SK-MEL-5 (cell line): ENCODE results near the gene SPEM3. TPM values are rescaled to one million over a fixed set of nuclear protein-coding genes. Genes with fewer than 3 reads are reported as not detected.

Experiments used
- DNase-seq: peaks from one replicate; pipeline ENCODE4 v3.0.0-alpha.2; 2016; ENCODE audit warnings: low read depth, low spot score
- in situ Hi-C: cut with HindIII; loops from 2 replicates; pipeline ENCODE4 v1.10.0; 2016; ENCODE audit warnings: low sequenced_read_pairs, high pct_unique_total_duplicates, low pct_unique_long_range_greater_than_20kb
- polyA plus RNA-seq, 2 experiments: library from polyadenylated mRNA; depleted of rRNA; stranded (reverse); fragments of >200 nt; gene quantifications; 2 replicates each; pipeline ENCODE4 v1.2.3, GENCODE V29; 2015
- total RNA-seq: library from RNA; depleted of rRNA; stranded (reverse); fragments of >200 nt; shearing (Covaris generic); gene quantifications from 2 replicates; pipeline ENCODE4 v1.2.3, GENCODE V29; 2014; rRNA removed

SPEM3 gene
- total RNA-seq: not detected in 2 replicates
- polyA plus RNA-seq (2015; cell fraction: cytosol; rRNA removed): not detected in 2 replicates
- not detected in 2 replicates for polyA plus RNA-seq (2015; cell fraction: nucleus; rRNA removed)

- DNase-seq: no peak
- in situ Hi-C loops: no loop called here
Measured at GRCh38 chr17:7428557-7428956, at the start of gene SPEM3. TSS of gene SPEM3 (plus strand) at chr17:7428857. CDS start at chr17:7428903, 46 bp downstream.

GRCh38 chr17:7379134-7379533 is 49.5 kb upstream of the SPEM3 start:
- in situ Hi-C loops: no loop called here
- DNase-seq: no peak

GRCh38 chr17:7380321-7380720 is 48.3 kb upstream of the SPEM3 start:
- in situ Hi-C loops: no loop called here
- DNase-seq: no peak

- DNase-seq: no peak
- in situ Hi-C loops: no loop called here
Measured at GRCh38 chr17:7380855-7381683, 47.6 kb upstream of the SPEM3 start, which contains the start of gene TNK1. TSS of gene TNK1 (plus strand) at chr17:7381089. CDS start at chr17:7382927, 1,838 bp downstream.

DNA sequence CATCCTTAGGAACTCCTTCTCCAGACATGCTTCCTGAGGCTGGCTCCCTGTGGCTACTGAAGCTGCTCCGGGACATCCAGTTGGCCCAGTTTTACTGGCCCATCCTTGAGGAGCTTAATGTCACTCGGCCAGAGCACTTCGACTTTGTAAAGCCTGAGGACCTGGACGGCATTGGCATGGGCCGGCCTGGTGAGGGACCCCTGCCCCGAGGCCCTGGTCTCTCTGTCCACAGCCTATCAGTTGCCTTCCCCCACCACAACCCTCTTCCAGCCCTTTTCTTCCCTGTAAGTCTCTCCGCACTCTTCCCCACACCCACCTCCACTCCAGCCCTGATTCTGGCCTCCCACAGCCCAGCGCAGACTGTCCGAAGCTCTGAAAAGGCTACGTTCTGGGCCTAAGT is 45.8 kb upstream of the SPEM3 start:
- DNase-seq: no peak
- in situ Hi-C loops: no loop called here

- no peak for DNase-seq
- in situ Hi-C loops: no loop called here
Measured at GRCh38 chr17:7383371-7383741, 45.3 kb upstream of the SPEM3 start.

DNA sequence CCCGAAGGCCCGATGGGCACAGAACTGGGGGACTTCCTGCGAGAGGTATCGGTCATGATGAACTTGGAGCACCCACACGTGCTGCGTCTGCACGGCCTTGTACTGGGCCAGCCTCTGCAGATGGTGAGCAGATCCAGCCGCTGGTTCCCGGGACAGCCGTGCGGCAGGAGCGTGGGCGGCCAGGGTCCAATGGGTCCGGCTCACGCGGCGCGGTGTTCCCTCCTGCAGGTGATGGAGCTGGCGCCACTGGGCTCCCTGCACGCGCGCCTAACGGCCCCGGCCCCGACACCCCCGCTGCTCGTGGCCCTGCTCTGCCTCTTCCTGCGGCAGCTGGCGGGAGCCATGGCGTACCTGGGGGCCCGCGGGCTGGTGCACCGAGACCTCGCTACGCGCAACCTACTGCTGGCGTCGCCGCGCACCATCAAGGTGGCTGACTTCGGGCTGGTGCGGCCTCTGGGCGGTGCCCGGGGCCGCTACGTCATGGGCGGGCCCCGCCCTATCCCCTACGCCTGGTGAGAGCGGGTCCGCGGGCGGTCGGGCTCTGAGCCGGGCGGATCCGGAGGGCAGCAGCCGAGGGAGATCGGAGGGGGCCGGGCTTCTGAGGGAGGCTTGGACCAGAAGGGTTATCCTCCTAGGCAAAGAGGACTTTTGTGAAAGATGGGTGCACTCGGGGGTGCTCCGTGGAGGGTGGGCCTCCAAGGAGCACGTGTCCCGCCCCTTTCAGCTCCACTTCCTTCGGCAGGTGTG is 44.7 kb upstream of the SPEM3 start:
- in situ Hi-C loops: no loop called here
- DNase-seq: no peak

- DNase-seq: no peak
- in situ Hi-C loops: no loop called here
Measured at GRCh38 chr17:7384489-7385081, 44.1 kb upstream of the SPEM3 start.

GRCh38 chr17:7388856-7389255 is 39.8 kb upstream of the SPEM3 start:
- in situ Hi-C loops: no loop called here

DNA sequence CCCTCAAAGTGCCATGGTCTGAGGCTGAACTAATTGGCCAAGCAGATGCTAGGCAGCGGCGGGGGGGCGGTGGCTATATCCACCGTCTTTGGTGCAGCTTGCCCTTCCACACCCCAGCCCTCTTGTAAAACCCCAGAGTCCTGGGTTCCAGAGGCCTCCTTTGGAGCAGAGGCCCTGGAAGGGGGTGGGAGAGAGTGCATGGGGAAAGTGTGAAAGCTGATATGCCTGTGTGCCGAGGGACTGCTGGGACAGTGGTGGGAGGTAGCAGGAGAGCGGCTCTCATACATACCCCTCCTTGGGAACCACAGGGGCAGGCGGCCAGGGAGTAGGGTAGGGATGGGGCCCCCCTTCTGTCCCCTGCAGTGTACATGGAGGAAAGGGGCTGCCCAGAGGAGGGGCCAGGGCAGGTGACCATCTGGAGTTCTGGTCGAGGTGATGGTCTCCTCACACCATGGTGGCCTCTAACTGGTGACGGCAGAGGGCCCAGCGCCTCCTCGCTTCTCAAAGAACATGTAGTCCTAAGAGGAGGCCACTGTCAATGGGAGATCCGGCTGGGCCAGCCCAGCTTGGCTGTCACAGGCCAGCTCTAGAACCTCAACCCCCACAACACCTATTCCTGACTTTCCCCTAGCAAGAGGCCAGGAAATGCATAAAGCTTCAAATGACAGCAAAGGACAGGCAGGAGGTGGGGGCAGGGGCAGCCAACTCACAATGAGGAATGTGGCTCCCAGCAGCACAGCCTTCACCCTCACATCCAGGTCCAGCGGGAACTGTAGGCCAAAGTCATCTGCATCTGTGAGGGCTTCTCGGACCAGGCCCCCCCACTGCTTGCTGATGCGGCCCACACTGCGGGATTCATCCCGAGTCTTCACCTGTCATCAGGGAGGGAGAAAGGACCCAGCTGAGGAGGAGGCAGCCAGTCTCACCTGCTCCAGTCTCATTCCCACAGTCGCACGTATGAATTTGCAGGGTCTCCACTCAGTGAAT is 38.4 kb upstream of the SPEM3 start:
- in situ Hi-C loops: no loop called here
- DNase-seq: no peak

More at GRCh38 chr17:7388856-7389255, 39.8 kb upstream of the SPEM3 start:
- no peak for DNase-seq

- no peak for DNase-seq
- in situ Hi-C loops: no loop called here
Measured at GRCh38 chr17:7391307-7391706, 37.4 kb upstream of the SPEM3 start.

DNA sequence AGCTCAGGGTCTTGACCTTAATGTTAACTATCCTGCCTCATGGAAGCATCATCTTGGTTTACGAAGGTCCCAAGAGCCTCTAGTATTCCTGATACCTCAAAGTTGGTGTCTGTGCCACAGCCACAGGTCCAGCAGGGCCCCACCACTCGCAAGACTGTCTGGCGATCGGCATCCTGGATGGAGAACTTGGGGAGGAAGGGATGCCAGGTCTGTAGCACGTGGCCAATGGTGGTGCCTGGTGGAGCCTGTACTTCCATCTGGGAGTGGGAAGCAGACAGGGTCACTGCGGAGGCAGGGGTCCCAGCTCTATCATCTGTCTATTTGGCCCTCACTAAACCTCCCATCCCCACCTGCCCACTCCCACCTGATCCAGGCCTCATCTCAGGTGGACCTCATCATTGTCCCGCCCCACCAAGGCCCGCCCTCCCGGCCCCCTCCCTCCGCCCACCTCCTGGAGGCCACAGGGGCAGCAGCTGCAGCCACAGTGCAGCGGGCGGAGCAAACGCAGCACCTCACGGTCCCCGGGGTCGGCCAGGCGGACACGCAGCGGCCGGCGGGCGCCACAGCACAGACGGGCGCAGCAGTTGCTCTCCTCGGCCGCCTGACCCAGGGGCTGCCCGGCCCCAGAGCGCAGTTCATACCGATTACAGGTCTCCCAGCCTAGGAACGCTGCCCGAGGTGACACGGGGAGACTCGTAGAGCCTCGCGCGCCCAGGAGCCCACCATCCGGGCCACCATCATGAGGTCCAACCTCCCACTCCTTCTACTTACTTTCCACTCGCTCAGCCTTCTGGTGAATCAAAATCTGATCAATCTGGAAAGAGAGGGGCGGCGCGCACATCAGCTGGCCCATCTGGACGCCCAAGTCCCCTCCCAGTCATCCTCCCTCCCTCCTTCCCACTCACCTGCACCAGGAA is 35.7 kb upstream of the SPEM3 start:
- no peak for DNase-seq
- in situ Hi-C loops: no loop called here

- peak; percentile 10 for DNase-seq
- in situ Hi-C loops: no loop called here
Measured at GRCh38 chr17:7393613-7394451, 34.8 kb upstream of the SPEM3 start.

DNA sequence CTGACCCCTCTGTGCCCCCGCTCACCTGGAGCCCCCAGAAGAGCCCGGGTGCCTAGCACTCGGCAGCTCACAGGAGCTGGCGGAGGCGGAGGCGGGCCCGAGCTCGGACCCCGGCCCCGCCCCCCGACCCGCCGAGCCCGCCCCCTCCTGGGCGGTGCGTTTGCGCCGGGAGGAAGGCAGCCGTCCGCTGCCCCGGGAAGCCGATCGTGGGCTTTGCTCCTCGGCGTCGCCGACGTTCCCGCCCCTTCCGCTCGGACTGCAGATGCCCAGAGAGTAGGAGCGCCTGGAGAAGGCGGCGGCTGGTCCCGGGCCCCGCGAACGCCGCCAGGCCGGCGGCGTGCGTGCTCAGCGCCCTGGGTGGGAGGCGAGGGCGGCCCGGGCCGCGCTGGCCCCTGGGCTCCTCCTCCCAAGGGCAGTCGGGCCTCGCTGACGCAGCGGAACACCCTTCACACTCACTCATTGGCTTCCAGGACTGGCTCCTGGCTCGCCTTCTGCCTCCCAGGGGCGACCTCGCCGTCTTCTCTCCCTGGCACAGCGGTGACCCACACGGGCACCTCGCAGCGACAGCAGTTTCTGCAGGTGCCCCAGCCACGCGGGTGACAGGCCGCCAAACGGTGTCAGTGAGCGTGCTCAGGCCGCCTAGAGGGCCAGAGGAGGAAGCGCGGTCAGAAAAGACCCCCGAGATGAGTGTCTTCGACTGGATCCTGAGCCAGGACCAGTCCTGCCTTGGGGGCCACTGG is 34.0 kb upstream of the SPEM3 start, which contains the start of gene PLSCR3:
Gene PLSCR3 (minus strand): TSS at position 74 of the 740 bp plus-strand sequence. CDS start 415 bp downstream, outside the sequence.
- in situ Hi-C loops: no loop called here
- peak; percentile 82 for DNase-seq

- in situ Hi-C loops: no loop called here
- no peak for DNase-seq
Measured at GRCh38 chr17:7396147-7396546, 32.5 kb upstream of the SPEM3 start.
